NCI-H748 (cell line): ENCODE measurements around the gene ASXL3.
A peak's percentile ranks its signal among the peaks of the same experiment; 100 is the strongest.

Experiments used
- DNase-seq: peaks from one replicate; lab custom pipeline; 2025; ENCODE audit not compliant: unreplicated experiment; lab: John Stamatoyannopoulos, UW

The ASXL3 gene

DNA sequence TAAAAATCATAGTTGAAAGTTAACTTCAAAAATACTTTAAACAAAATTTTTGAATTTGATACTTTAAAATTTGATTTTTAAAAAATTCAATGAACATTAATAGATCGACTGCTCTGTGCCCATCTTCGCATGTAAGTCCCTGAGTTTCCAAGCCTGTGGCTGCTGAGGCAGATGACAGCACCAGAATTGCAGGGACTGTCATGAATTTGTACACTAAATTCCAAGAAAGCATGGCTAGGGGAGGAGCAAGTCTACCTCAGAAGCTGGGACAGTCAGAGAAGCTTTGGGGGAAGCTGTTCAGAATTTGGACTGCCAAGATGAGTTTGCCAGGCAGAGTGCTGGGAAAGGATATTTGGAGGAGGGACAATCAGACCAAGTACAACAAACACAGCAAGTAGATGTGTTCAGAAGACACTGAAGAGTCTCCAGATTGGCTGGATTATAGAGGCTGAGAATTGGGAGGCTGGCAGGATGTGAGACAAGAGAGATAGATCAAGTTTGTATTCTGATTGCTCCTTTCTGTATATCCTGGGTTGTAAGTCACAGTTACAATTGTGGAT is 79.0 kb downstream of the ASXL3 start:
- no peak for DNase-seq

DNA sequence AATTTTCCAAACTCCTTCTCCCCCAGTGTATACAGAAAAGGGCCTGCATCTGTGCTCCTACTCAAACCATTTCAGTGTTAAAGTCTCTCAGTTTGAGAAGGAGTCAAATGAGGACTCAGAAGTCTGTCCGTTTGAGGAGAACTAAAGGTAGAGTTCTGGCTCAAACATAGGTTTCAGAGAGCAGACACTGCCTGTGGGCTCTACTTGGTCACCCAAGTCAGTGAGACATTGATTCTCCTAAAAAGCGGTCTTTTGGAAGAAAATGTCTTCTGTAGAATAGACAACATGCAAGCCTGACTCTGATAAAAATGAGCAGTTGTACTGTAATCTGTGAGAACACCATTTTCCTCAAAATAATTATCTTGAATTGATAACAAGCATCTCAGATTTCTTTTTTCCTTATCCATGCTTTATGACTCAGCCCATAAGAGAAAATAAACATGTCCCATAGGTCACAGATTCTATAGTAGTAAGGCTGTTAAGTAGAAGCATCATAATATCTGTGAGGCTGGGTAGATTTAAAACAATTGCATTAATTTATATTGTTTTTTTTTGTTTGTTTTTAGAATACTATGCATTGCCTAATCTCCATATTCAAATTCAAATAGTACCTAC is 82.8 kb downstream of the ASXL3 start:
- no peak for DNase-seq

DNA sequence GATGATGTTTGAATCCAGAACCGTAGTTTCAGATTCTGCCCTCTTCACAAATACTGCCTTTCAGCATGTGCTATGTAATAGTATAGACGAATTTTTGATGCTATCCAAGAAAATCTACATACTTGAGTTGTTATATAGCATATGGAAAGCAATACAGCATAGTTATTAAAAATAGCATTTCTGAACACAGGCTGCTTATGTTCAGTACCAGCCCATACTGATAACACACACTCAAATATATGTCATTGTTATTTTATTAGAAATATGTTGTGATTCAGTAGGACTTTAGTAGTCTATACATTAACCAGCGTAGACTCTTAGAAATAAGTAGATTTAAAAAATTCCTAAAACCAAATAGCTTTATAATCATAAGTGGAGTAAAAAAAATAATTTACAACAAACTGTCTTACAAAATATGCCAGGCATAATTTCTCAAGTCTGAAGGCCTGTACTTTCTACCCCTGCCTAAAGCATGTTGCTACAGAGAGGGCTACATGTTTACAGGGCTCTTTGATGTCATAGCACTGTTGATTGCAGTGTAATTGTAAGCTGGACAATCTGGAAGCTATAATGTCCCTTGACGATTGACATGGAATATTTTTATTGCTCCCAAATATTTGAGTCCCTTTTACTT is 86.3 kb downstream of the ASXL3 start:
- DNase-seq = no peak

DNA sequence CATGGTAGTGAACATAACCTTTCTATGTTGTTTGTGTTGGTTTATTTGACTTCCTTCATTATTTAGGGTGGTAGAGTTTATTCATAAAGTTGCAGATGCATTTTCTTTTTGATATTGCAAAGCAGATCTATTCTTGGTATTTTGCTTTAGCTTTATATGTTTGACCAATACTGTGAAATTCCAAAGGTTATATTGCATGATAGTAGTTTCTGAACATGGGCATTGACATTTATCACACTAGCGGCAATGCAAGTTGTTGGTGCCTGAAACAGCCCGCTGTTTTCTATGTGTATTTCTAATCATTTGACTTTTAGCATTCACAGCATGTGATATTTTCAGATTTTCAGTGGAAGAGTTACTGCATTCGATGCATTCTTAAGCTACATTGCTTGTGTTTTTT is 87.2 kb downstream of the ASXL3 start:
- DNase-seq = no peak

DNA sequence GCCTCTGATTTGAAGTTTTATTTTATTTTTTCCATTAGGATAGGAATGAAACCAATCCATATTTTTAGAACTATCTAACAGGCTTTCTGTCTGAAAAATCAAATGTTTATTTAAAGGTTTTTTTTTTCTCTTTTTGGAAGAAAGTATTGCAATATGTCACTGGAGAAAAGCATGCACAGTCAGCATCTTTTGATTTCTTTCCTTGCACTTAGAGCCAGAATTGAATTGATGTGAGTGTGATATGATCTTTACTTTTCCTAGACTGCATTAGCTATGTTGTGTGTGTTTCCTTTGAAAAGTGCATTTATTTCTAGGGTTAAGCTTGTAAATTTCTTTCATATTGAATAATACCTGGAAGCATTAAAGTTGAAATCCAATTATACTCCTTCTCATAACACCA is 87.6 kb downstream of the ASXL3 start:
- no peak for DNase-seq

DNA sequence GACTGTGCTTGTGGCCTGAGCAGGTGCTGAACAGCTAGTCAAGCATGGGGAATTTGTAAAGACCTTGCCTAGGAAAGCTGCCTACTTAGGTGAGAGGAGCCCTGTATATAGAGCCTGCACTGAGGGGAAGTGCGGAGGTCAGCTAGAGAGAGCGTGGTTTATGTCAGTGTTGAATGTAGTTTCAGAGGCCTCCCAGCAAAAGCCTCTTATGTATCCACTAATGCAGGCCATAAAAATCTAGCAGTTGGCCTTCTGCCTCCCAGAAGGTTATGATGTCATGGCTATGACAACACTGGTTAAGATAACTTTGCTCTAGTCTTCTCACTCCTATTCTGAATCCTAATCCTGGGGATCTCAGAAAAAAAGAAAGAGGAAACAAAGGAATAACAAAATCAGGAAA is 88.9 kb downstream of the ASXL3 start:
- no peak for DNase-seq

DNA sequence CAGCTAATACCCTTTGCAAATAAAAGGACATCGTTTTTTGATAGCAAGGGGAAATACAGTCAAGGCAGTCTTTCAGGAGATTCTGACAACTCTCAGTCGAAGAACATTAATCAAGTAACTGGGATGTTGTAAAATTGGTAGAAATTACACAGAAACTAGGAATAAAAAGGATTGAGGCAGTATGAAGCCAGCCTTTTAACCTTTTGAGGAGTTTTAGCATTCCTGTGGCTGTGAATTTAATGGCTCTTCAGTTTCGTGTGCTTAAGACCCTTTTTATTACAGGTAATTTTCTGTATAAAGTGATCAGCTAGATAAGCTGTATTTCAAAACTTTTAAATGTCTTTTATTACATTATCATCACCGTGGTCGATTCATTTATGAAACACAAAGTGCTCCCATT is 91.6 kb downstream of the ASXL3 start:
- no peak for DNase-seq

DNA sequence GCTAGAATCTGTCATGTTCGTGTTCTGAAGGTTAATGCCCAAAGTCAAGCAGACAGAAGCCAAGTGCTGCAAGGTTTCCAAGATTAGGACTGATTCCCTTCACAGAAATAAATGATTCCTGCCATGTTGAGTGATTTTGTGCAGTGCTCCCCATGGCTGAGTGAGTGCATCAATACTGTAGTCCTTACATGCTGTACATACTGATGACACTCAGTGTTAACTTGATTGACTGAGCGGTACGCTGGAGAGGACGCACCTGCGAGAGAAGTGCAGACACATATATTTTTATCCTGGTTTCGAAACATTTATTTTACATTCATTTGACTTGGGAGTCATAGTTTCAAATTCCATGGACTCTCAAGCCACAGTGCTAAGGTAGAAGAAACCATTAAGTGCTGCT is 92.0 kb downstream of the ASXL3 start:
- no peak for DNase-seq

DNA sequence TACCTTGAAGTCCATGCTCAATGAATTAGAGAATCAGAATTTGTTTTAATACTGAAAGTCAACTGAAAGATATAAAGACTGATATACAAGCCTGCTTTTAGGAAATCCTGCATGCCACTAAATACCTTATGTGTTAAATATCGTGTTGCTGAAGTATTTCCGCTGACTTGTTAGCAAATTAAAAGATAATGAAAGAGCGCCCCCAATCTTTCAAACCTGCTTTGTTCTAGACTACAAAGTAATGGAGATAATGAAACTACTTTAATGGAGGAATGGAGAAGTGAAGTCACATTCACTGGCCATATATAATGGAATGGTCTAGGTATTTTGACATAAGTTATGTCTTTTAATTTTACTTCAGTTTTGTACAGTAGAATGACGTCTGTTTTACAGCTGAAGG is 95.7 kb downstream of the ASXL3 start:
- peak; percentile 26 for DNase-seq

DNA sequence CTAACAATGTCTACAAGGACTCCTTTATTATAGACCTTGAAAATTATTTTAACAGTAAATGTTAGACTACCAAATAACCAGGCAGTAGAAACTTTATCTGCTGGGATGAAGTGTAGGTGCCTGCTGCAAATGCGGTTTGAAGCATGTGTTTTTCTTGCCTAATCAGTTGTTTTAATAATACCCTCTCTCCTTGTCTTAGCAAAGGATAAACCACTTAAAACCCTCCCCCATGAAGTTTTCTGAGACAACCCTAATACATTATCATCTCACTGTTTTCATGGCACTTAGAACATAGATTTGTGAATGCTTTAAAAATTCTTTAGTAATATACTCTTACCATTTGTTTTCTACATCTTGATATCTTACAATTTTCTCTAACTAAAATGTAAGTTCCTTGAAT is 98.6 kb downstream of the ASXL3 start:
- no peak for DNase-seq

DNA sequence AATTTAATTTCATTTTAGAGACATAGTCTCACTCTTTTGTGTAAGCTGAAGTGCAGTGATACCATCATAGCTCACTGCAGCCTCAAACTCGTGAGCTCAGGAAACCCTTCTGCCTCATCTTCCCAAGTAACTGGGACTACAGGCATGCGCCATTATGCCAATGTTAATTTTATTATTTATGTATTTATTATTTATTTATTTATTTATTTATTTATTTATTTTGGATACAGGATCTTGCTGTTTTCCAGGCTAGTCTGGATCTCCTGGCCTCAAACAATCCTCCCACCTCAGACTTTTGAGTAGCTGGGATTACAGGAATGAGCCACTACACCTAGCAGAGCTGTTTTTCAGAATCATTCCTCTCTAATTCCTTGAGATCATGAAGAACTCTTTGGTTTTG is 99.9 kb downstream of the ASXL3 start:
- DNase-seq = no peak

DNA sequence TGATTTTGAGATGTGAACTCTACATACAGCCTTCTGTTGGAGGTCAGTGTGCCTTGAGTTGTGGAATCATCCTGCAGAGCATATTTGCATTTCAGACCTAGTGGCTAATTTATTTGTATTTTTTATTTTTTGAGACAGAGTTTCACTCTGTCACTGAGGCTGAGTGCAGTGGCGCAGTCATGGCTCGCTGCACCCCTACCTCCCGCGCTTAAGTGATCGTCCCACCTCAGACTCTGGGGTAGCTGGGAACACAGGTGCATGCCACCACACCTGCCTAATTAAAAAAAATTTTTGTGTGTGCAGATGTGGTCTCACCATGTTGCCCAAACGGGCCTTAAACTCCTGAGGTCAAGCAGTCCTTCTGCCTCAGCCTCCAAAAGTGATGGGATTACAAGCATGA is 104.4 kb downstream of the ASXL3 start:
- no peak for DNase-seq

DNA sequence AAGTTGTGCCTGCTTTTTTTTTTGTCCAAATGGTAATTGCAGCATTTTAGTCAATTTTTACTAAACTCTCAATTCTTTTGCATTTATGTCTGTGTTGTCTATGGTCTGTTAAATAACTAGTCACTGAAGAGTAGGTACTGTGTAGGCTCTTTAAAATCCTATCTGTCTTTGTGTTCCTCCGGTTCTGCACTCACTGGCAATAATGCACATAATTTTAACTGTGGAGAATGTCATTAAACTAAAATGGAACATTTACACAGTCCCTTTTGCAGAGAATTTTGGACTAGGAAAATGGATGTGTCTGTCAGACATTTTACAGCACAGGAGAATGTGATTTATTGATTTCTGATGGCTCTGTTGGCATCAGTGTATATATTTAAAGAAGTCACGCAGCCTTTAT is 116.6 kb downstream of the ASXL3 start:
- no peak for DNase-seq

DNA sequence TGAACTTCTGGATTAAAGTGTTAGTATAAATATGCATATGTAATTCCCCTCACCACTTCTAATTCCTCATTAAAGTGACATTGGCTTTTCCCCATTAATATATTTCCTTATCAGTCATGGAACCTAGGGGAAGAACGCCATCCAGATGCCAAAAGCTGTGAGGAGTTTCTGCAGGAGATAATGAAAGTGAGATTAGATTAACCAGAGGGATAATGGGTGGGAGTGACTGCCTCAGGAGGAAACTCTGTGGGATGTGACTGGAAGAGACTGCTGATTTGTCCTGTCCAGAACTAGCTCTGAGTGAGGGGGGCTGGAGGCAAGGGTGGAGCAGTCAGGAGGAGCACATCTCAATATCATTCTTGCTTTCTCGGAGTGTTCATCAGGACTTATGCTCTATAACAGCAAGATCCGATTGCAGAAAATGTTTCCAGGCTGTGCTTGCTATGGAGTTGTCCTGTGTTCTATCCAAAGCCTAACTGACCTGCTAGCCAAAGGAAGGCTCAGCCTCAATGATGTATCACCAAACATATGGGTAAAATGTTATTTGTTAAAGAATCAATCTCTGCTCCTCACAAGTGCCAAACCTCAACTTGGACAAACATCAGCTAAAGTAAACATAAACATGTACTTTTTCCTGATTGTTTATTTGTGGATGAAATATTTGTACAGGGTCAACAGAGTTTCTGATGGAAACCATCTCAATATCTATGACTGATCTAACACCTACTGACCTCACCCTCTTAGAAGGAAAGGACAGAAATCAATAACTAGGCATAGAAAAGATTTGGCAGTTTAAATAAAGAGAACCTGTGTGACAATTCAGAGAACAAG is 118.5 kb downstream of the ASXL3 start:
- DNase-seq = no peak

DNA sequence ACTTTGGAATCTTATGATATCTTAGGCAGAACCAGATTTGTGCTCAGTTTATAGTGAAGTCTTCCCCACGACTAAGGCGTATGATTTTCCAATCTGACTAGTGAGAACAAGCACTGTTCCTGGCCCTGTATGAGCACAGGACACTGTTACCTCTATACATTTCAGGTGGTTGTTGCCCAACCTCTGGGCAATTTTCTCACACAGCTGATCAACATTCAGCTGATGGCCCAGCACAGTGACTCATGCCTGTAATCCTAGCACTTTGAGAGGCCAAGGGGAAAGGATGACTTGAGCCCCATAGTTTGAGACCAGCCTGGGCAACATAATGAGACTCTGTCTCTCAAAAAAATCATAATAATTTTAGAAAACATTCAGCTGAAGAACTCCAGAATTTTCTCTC is 119.5 kb downstream of the ASXL3 start:
- no peak for DNase-seq

DNA sequence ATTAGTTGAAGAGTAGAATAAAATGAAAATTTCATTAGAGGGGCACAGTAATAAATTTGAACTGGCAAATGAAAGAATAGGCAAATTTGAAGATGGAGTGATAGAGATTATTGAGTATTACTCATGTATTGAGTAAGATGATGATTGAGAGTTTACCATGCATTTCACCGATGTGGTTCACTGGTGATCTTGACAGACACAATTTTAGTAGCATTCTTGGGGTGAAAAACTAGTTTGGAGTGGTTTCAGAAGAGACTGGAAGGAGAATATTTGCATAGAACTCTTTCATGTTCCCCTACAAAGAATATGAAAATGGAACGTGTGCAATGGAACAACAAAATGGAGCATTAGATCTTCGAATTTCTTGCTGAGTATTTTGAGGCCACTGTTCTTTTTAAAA is 121.4 kb downstream of the ASXL3 start:
- DNase-seq = no peak

DNA sequence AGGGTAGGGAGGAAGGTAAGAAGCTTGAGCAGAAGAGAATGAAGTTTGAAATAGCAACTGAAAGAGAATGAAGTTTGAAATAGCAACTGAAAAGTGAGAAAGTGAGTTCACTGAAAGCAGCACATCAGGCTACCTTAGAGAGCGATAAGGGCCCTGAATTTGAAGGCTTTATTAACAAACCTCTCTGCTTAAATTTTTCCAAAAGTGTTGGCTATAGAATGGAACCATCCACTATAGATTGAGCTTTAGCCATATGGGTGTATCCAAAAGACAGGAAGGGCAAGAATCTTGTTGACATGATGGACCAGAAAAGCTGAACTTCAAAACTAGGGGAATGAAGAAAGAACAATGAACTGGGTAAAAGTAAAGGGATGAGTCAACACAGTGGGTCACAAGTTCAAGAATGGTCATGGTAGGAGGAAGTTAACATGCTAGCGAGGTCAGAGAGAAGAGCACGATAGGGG is 122.5 kb downstream of the ASXL3 start:
- no peak for DNase-seq

DNA sequence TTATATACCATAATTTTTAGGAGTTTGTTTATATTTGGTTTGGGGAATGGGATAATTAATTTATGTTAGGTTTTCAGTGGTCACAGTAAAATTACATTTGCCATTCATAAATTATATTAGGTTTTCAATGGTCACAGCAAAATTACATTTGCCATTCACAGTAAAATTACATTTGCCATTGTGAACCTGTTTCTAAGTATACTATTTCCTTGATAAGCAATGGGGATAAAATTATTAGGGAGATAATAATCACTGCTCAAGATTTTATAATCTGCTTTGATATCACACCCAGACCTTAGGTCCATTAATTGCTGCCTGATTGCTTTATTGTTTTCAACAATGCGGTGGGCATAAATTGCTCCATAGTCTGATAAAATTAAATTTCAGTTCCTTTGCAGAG is 124.6 kb downstream of the ASXL3 start:
- no peak for DNase-seq

DNA sequence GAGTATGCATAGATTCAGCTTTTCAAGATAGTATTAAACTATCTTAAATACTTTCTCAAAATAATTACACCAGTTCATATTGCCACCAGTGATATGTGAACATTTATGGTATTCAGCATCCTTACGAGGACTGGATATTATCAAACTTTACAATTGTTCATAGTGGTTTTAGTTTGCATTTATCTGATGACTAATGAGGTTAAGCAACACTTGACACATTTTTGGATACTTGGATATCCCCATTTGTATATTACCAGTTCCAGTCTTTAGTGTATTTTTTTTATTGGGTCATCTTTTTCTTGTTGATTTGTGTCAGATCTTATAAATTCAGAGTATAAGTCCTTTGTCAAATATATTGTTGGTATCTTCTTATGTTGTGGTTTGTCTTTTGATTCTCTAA is 128.4 kb downstream of the ASXL3 start:
- DNase-seq = no peak

DNA sequence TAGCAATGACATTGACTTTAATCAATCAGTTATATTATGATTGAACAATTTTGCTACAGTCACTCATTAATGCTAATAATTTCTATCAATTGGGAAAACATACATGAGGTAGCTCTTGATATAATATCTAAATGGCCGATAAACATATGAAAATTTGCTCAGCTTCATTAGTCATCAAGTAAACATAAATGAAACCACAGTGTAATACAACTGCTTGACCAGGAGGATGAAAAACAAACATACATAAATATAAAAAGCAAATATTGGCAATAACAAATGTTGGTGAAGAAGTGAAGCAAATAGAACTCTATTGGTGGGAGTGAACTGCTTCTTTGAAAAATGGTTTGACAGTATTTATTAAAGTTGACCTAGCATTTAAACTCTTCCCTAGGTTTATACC is 130.9 kb downstream of the ASXL3 start:
- DNase-seq = no peak

DNA sequence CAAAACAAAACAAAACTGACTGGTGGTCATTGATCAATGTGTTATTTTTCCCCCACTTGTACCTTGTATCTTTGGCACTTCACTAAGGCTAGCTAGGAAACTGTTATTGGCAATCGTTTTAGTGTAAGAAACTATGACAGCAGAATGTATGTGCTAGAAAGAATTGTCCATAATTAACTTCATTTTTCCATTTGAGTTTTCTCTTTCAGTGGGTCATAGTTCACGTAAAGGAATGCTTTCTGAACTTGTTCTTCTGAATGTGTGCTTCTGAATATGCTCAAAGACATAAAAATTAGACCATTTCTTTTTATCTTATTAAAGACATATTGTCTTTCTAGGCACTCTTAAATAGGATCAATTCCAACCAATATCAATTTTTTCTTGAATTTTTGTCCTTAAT is 132.2 kb downstream of the ASXL3 start:
- no peak for DNase-seq

DNA sequence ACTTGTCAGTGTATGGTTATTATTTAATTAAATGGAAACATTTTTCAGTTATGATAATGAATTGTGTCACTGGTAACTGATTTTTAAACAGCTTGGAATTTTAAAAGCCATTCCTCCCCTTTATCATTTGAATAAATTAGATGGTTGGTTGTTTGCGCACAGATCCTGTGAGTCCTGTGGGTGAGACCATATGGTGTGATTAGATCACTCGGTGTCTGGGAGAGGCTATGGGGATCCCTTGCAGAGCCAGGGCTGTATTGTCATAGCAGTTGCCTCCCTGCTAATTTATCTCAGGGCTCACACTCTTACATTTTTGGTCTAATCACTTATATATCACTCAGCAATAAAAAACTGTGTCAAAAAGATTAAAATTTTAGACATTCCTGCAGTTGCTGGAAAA is 133.5 kb downstream of the ASXL3 start:
- no peak for DNase-seq
